RPMI8226 (cell line): Measurements from ENCODE around the gene GALNT12.

Source experiments
- DNase-seq: peaks from one replicate; pipeline ENCODE4 v3.0.0-alpha.2; 2015

The GALNT12 gene

DNA sequence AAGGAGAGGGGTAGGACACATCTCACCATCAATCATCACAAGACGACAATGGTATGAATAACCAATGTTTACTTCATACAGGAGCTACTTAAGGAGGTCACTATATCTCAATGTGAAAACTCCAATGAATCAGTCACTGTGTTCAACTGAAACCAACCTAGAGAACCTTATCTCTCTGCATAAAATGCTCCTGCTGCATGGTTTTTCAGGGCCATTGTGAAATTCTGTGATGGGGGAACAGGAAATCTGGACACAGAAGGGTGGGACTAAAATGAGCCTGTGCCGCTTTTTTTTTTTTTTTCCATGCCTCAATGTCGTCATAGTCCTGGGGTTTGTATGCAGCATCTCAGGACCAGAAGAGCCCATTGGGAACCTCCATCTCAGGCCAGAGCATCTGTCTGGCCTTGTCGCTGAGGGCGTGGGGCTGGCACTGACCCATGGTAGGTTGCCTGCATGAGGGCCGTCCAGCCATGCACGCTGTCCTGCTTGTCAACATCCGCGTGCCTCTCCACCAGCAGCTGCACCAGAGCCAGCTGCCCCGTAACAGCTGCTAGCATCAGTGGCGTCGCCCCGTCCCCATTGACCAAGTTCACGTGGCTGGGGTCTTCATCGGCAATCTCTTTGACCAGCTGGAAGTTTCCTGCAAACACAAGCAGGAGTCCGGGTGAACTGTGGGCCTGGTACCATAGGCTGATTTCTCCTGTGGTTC, 23.8 kb upstream of the GALNT12 start:
- DNase-seq: no peak

- DNase-seq: no peak
These were observed 22.4 kb upstream of the GALNT12 start for GRCh38 chr9:98784831-98785806.

DNA sequence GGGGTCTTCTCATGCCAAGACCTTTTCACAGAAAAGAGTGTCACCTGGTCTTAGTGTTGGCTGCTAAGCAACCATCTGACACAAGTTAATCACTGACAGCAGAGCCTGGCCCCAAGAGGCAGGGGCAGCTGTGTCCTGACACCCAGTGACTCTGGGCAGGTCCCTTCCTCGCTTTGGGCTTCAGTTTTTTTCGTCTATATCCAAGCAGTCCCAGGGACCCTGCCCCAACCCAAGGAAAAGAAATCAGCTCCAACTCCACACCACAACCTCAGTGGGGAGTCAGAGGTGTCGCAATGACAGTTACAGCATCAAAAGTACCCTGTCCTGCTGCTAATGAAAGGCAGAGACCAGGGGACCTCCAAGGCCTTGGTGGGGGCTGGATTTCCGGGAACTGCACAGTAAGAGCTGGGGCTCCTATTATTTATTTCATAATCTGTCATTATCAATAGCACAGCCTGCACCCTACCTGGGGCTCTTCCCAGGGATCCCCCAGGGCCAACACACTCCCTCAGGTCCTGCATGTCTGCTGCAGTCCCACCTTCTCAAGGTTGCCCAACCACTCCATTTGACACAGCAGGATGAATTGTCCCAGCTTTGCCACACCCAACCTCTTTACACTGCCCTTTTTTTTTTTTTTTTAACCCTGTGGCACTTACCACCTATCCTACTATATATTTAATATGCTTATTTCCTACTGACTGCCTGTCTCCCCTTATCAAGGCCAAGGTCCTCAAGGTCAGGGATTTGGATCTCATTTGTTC, 20.5 kb upstream of the GALNT12 start:
- DNase-seq: no peak

- DNase-seq: no peak
These were observed 19.6 kb upstream of the GALNT12 start for GRCh38 chr9:98787766-98788335.

GRCh38 chr9:98789483-98790133, 17.9 kb upstream of the GALNT12 start:
- no peak for DNase-seq

GRCh38 chr9:98790134-98790841, 17.2 kb upstream of the GALNT12 start:
- no peak for DNase-seq

DNA sequence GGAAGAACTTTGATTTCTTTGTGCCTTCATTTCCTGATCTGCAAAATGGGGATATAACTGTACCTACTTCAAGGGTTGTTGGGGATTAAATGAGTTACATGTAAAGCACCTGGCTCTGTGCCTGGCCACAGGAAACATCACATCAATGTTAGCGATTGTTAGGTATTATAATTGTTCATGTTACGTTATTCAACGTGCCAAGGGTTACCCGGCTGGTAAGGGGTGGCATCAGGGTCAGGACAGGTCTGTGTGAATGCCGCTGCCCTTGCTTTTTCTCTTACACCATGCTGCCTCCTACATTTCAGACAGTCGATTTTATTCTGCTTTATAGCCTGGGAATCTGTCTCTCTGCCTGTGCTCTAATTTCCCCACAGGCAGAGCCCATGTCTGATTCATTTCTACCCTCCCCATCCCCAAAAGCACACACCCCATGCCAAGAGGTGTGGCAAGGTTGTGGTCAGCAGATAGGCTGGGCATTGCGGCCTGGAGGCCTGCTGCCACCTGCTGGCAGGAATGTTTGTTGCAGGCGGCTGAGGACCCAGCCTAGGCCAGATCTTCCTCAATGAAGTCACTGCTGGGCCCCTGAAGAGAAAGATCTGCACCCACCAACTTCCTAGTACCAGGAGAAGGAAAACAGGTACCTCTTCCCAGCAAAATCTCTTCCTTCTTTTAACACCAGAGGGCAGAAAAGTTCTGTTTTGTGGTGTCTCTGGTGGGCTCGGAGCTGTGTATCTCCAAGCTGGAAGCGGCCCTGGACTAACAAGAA, 16.4 kb upstream of the GALNT12 start:
- DNase-seq: peak; percentile 57

DNA sequence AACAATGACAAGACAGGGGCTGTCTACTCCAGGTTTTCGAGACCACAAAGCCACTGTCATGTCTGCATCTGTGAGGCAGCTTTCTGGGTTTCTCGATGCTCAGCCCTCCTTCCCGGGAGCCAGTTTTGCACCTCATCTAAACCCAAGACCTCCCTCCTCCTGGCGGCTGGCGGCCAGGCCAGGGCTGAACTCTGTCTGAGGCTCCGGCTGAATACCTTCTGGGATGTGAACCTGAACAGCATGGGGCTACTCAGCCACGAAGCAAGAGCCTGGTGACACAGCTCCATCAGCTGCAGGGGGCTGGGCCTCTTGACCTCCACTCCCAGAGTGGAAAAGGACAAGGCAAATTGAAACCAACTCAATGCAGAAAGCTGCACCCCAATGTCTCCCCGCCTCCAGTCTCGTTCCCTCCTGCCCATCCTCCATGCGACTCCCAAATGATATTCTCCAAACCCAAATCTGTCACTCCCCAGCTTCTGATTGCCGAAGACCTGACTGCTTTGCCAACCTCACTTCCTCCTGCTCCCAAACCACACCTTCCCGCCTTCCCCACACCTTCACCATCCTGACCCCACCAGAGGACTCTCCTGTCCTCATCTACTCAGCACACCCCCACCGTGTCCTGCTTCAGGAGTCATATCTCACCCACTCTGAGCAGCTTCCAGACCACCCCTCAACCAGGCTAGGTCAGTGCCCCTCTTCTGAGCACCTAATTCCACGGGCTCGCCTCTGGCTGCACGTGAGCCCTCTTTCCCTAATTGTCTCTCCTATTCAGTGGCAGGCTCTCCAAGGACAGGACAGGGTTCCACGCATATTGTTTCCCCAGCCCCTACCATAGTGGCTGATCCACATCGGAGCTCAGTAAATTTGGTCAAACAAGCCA, 15.6 kb upstream of the GALNT12 start:
- DNase-seq: no peak

DNA sequence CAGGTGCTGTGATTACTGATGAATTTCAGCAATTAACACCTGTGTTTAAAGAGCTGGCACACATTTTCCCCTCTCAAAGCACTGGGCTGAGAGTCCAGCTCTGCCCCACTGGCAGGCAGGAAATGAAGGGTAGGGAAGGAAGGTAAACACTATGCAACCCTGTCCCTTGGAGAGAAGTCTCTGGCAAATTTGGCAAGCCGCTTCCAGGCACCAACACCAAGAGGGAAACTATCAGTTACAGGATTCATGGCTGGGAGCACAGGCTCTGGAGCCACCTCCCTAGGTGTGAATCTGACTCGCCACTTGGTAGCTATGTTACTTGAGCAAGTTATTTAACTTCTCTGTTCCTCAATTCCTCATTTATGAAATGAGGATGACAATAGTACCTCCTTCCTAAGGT, 14.4 kb upstream of the GALNT12 start:
- DNase-seq: no peak

- DNase-seq: no peak
These were observed 12.7 kb upstream of the GALNT12 start for GRCh38 chr9:98794802-98795201.

DNA sequence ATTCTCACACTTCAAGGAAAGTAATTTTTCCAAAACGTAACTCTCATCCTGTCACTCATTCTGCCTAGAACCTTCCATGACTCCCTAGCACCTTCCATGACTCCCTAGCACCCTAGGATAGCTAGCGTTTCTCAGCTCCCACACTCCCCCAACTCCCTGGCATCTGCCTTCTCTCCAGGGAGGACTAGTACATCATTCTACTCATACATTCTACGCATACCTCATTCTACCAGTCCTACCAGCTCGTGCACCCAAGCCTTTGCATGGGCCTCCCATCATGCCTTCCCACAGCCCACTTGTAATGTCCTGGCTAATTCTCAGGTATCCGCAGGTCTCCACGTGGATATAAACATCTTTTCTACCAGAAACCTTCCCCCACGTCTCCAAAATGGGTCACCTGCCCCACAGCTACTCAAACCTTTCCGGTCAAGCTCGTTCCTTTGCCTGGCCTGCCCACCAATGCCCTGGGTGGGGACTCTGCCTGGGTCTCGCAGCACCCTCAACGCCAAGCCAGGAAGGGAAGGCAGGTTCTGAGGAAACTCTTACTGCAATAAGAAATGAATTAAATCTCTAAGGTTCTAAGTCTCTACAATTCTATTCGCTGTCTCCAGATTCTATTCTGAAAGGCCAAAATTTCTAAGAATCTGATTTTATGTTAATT, 12.0 kb upstream of the GALNT12 start:
- DNase-seq: no peak

DNA sequence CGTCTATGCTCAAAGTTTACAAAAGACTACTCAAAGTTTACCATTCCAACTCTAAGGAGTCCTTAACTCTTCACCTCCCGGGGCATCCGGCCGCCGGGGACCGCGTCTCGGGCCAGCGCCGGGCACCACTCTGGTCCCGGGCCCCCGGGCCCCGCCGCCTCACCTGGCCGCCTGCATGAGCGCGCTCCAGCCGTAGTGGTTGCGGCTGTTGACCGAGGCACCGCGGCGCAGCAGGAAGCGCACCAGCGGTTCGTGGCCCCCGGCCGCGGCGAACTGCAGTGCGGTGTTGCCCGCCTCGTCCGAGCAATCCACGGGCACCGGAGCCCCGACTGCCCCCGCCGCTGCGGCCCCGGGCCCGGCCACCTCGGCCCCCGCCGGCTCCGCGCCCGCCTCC, 11.5 kb upstream of the GALNT12 start:
- peak; percentile 31 for DNase-seq

DNA sequence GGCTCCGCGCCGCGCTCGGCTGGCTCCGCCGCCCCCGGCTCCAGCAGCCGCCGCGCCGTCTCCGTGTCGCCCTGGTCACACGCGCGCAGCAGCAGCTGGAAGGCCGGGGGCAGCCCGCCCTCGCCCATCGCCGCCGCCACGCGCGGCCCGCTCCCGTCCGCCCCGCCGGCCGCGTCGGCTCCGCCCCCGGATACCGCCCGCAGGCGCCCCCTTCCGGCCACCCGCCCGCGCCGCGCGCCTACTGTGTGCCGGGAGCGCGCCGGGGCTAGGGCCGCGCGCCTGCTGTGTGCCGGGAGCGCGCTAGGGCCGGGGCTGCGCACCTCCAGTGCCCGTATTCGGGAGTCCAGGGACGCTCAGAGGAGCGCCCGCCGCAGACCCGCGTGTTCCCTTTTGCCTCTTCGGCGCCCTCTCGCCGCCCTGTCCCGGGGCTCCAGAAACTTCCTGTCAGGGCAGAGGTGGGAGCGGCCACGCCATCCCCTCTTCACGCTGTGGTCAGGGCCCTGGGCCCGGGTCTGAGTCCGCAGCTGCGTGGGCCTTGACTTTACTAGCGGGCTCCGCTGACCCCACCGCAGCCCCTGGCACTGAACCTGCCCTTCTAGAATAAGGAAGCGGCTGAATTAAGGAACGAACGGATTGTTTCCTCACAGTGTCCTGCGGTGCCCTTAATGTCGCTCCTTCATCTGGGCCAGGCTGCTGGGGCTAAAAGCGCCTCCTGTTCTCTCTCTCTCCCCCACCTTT, 10.9 kb upstream of the GALNT12 start, which contains the start of gene ANKS6:
TSS of gene ANKS6 (minus strand) at position 192 of the 738 bp plus-strand sequence. CDS start at position 128, 64 bp downstream.
- DNase-seq: peak; percentile 66

DNA sequence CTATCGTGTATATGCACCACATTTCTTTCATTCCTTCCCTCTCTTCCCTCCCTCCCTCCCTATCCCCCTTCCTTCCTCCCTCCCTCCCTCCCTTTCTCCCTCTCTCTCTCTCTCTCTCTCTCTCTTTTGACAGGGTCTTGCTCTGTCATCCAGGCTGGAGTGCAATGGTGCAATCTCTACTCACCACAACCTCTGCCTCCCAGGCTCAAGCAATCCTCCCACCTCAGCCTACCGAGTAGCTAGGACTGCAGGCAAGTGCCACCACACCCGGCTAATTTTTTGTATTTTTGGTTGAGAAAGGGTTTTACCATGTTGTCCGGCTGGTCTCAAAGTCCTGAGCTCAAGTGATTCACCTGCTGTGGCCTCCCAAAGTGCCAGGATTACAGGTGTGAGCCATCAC, 10.0 kb upstream of the GALNT12 start:
- DNase-seq: no peak

GRCh38 chr9:98798254-98798653, 9.2 kb upstream of the GALNT12 start:
- no peak for DNase-seq

- no peak for DNase-seq
These were observed 5.9 kb upstream of the GALNT12 start for GRCh38 chr9:98801561-98801960.

DNA sequence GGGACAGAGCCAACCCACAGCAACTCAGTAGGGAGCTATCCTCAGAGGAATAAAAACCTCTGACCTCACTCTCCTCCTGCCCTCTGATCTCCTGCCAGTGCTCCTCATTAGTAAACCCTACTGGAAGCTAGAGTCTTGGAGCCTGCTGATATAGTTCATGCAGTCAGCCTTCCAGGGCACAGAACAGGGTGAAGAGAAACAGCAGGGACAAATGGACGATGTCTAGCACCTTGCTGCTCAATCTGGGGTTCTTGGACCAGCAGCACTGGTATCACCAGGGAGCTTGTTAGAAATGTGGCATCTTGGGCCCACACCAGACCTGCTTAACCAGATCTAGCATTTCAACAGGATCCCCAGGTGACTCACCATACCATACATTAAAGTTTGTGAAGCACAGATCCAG, 5.5 kb upstream of the GALNT12 start:
- no peak for DNase-seq

DNA sequence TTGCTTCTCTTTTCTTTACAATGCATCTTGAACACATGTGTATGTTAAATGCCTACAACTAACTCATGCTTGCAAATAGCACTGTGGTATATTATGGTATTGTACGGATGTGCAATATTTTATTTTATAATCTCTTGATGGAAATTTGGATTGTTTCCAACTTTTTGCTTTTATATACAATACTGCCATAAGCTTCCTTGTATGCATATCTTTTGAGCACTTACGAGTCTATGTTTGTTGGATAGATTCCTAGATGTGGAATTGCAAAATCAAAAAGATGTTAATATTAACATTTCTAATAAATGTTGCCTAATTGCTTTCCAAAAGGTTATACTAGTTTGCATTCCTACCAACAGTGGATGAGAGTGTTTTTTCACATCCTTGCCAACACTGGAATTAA, 3.4 kb upstream of the GALNT12 start:
- no peak for DNase-seq
